Stromal cell of bone marrow (primary cell): ENCODE data around the gene TUBB2A.
"Not testable (repeated sequence)": the region's sequence is repeated elsewhere in the genome, so short reads cannot be mapped to it uniquely, and the experiment has no call there.

ENCODE experiments used
- DNase-seq: peaks from one replicate; pipeline ENCODE4 v3.0.0-alpha.2; 2012; ENCODE audit warnings: low read depth

The TUBB2A gene

DNA sequence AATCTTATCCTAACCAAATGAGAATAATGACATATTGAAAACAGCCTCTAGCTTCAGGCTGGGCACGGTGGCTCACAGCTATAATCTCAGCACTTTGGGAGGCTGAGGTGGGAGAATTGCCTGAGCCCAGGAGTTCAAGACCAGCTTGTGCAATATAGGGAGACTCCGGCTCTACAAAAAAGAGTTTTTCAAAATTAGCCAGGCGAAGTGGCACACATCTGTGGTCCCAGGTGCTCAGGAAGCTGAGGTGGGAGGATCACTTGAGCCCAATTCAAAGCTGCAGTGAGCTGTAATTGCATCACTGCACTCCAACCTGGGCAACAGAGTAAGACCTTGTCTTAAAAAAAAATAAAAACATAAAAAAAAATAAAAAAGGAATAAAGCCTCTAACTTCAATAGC is 4.7 kb downstream of the TUBB2A start:
- DNase-seq = no peak

- no peak for DNase-seq
Measured at GRCh38 chr6:3151691-3152090, 5.7 kb downstream of the TUBB2A start.

- DNase-seq = no peak
Measured at GRCh38 chr6:3147914-3148757, 9.2 kb downstream of the TUBB2A start.

DNA sequence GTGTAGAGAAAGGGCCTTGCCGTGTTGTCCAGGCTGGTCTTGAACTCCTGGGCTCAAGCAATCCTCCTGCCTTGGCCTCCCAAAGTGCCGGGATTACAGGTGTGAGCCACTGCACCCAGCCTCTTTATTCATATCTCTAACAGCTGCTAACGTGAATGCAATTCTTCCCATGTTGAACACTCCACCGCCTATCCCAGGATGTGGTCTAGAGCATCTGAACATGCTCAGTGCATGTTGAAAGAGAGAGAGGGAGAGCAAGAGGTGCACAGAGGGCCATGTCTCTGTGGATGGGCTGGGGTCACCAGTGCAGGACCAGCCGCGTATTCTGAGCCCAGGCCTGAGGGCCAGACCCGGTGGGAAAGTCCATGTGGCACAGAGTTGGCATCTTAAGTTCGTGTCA is 12.8 kb downstream of the TUBB2A start:
- DNase-seq = no peak

GRCh38 chr6:3143158-3143557 is 14.2 kb downstream of the TUBB2A start:
- DNase-seq = no peak

DNA sequence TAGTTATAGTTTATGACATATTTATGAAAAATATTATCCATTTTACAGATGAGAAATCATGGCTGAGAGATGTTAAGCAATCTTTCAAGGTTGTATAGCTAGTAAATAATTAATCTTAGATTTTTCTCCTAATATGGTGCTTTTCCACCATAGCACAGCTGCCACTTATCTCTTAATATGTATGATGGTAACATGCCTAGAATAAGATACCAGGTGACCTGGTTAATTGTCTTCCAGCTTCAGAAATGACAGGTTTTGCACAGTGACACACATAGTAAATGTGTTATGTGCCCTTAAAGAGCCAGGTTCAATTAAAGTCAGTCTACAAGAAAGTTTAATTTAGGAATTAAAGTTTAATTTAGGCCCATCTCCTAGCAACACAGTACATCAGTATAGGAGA is 14.8 kb downstream of the TUBB2A start:
- DNase-seq = no peak

GRCh38 chr6:3140201-3140600 is 17.1 kb downstream of the TUBB2A start:
- DNase-seq = no peak

- DNase-seq = no peak
Measured at GRCh38 chr6:3139090-3139903, 18.0 kb downstream of the TUBB2A start.

- DNase-seq = no peak
Measured at GRCh38 chr6:3138341-3138740, 19.0 kb downstream of the TUBB2A start.

DNA sequence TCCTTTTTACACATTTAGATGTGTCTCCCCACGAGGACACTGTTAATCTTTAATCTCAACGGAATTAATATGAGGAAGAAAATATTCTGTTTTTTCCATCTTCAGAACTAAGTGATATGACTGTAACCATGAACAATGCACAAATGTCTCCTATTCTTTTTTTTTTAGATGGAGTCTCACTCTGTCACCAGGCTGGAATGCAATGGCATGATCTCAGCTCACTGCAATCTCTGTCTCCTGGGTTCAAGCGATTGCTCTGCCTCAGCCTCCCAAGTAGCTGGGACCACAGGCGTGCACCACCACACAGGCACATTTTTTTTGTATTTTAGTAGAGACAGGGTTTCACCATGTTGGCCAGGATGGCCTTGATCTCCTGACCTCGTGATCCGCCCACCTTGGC is 19.5 kb downstream of the TUBB2A start:
- DNase-seq = not testable (repeated sequence)

DNA sequence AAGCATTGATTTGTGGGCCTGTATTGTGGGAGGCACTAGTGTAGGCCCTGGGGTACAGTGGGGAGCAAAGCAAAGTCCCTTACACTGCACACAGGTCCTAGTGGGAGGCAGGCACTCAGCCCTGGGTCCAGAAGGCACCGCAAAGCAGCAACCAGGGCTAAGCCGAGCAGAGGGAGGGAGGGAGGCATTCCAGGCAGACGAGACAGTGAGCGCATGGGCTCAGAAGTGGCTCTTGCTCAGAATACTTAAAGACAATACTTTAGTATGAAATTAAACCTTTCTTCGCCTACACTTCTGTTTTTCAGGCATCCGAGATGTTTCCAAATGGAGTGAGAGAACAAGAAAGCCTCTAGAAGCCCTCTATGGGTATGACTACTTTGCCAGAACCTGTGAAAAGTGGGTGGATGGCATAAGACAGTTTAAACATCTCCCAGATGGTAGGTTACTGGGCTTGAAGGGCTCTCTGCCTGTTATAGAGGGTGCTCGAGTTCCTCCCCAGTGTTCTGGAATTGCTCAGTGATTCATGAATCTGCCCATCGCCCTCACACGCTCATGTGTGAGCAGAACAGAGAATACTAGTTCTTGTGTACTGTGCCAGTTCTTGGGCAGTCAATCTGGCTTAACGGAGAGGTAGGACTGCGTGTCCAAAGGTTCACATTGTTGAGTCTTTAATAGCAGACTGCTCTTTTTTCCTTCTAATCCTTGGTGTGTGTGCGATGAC is 20.1 kb downstream of the TUBB2A start:
- DNase-seq = no peak

GRCh38 chr6:3136292-3137011 is 20.9 kb downstream of the TUBB2A start:
- DNase-seq = no peak

DNA sequence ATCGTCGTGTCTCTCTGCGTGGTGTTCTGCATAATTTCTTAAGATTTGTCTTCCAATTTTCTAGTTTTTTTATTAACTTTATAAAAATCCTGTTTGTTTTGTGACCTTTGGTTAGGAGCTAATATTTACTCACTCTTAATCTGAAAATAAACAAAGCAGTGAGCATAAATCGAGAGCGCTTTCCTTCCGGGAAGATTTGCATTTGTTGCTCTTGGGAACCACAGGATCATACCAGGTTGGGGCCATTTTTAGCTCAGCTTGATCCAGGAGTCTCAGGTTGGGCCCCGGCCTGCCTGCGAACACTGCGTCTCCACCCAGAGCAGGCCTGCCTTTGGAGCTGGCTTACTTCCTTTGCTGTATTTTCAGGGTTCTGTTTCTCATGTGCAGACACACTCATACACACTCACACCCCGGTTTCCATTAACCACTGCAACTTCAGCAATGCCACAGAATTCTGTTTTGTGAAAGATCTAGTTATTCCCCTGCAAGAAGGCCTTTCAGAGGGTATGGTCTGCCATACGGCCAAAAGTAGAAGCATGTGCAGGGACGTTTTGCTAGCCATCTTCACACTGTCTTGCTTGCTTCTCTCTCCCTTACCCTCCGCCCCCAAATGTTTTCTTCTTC is 21.6 kb downstream of the TUBB2A start:
- DNase-seq = no peak

GRCh38 chr6:3133515-3133914 is 23.8 kb downstream of the TUBB2A start:
- no peak for DNase-seq

DNA sequence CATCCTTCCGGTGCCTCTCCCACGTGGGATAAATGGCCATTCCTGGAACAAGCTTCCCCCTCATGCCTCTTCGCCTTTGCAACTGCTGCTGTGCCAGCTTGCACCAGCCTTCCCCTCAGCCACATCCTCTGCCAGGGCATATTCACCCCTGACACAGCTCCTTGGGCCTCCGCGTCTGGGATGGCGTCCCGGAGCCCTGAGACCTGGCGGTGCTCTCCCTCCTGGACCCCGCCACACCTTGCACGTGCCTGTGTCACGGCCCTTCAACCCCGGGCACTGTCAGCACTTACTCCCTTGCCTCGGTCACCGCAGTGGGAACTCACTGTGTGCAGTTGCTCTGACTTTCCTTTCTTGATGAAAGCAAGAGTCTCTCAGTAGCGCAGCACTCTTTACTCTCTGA is 25.6 kb downstream of the TUBB2A start:
- no peak for DNase-seq

- DNase-seq = no peak
Measured at GRCh38 chr6:3128356-3129108, 28.8 kb downstream of the TUBB2A start.

- DNase-seq = no peak
Measured at GRCh38 chr6:3125815-3126214, 31.5 kb downstream of the TUBB2A start.

DNA sequence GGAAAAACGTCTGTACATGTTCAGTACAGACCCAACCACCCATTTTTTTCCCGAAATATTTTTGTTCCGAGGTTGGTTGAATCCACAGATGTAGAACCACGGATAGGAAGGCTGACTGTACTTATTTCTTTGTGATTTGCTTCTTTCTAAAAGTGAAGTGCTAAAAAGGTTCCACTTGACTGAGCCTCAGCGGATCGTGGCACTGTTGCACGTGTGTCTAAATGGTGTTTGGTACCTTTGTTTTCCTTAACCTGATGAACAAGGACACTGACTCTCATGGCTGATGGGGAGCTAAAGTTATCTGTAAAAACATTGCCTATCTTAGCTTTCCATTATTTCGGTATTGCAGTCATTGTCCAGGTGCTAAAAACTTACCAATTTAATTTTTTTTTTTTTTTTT is 32.7 kb downstream of the TUBB2A start:
- DNase-seq = no peak

DNA sequence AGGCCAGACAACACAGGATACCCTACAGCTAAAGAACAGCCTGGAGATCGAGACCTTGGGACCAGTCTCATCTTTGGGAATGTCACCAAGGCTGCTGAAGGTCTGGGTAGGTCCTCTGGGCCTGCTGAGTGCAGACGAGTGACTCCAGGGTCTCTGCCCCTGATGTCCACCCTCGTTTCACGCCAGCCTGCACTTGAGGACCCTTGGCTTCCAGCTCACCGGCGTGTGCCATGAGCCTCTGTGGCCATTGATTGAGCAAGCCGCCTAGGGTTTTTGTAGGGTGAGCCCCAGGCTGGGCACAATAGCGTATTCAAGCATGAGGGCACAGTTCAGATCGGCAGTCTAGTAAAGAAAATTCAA is 34.5 kb downstream of the TUBB2A start:
- DNase-seq = no peak

DNA sequence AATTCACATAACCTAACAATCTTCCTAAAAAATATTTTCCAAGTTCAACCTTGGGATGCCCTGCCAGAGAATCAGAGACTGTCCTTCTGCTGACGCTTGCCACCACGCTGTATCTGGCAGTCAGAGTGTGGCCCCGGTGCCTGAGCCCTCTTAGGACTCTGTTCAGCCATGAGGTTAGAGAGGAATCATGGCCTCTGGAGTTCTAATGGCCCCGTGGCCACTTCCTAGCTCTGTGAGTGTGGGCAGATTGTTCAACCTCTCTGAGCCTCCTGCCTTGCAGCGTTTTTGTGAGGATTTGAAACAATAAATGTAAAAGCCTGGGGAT is 36.6 kb downstream of the TUBB2A start:
- no peak for DNase-seq
